ENCODE data around the gene NLRP6. TPM values are rescaled to one million over a fixed set of nuclear protein-coding genes. Genes with fewer than 3 reads are reported as not detected.

Gene NLRP6
- total RNA-seq, 1 experiment from 2014 or later, result not detected

DNA sequence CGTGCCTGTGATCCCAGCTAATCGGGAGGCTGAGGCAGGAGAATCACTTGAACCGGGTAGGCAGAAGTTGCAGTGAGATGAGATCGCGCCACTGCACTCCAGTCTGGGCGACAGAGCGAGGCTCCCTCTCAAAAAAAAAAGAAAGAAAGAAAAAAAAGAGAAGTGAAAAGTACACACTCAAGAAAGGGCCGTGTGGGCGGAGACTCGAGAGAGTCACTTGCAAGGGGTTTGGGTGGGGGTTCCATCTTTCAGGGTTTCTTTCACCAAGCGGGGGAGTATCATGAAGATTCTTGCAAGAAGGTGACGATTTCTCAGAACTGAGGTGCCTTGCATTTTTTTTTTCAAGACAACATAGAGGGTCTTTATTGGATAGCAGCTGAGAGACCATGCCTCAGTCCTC, 25.2 kb downstream of the NLRP6 start:
- no peak overlapping the region for H4K91ac ChIP-seq (ENCODE audit: insufficient read length, low read depth, low read length)
- Mint-ChIP-seq H3K27ac (peak overlapping the region in 2 of 3 experiments; percentile 23 to 40; a peak in 2 of 7 replicates), H3K36me3 (ENCODE audit: insufficient read depth in 1 of 3, low read depth in 3 of 3) (peaks cover 0 to 10% (median 4%) of the 10 kb centered on the region in 3 experiments; a peak in 4 of 7 replicates), H3K27me3 (ENCODE audit: low read depth) (no peaks in the 10 kb centered on the region), H3K4me1 (peaks cover 53 to 69% of the 10 kb centered on the region in 2 experiments), H3K9me3 (peaks cover 2 to 10% of the 10 kb centered on the region in 2 experiments; a peak in 3 of 5 replicates), H3K4me3 (no peak overlapping the region; a peak in 1 of 5 replicates)
- no peaks in the 10 kb centered on the region for H3K9me3 ChIP-seq (ENCODE audit: control insufficient read depth, low read depth, low read length)
- no CpG with 5 or more reads among the region's 12 CpGs for WGBS (ENCODE audit: extremely low coverage, insufficient read length, low lambda C conversion rate)
- no peak overlapping the region for H3T11ph ChIP-seq (ENCODE audit: low read length)
- DNase-seq, result no peak
- H3K79me2 ChIP-seq (ENCODE audit: insufficient read depth, low read length), result no peaks in the 10 kb centered on the region
- H2BK20ac ChIP-seq (ENCODE audit: low read depth, low read length, poor library complexity, severe bottlenecking), result no peak overlapping the region
- no peak overlapping the region for H2AK5ac ChIP-seq (ENCODE audit: insufficient read length, low read length)
- H4K20me1 ChIP-seq (ENCODE audit: control insufficient read depth, insufficient read depth, insufficient read length), result no peaks in the 10 kb centered on the region
- H3K27ac ChIP-seq (ENCODE audit: insufficient read length, low read depth, low read length), result no peak overlapping the region
- H2AFZ ChIP-seq (ENCODE audit: low read length), result no peak overlapping the region
- H3K9ac ChIP-seq (ENCODE audit: extremely low read depth, insufficient read length, low read length), result no peak overlapping the region
- no peak overlapping the region for H2BK5ac ChIP-seq (ENCODE audit: insufficient read length, low read length)
- H2BK15ac ChIP-seq (ENCODE audit: low read depth, low read length), result no peak overlapping the region
- no peak overlapping the region for H3K4me2 ChIP-seq (ENCODE audit: insufficient read depth, insufficient read length, low read length)
- no peaks in the 10 kb centered on the region for H3K23me2 ChIP-seq (ENCODE audit: insufficient read length, low read depth, low read length, poor library complexity, severe bottlenecking)
- H3K14ac ChIP-seq (ENCODE audit: insufficient read depth, low read length), result no peak overlapping the region
- no peaks in the 10 kb centered on the region for H3K79me1 ChIP-seq (ENCODE audit: insufficient read depth, low read depth, low read length, poor library complexity, severe bottlenecking)
- TF ChIP-seq, protein P1, sequence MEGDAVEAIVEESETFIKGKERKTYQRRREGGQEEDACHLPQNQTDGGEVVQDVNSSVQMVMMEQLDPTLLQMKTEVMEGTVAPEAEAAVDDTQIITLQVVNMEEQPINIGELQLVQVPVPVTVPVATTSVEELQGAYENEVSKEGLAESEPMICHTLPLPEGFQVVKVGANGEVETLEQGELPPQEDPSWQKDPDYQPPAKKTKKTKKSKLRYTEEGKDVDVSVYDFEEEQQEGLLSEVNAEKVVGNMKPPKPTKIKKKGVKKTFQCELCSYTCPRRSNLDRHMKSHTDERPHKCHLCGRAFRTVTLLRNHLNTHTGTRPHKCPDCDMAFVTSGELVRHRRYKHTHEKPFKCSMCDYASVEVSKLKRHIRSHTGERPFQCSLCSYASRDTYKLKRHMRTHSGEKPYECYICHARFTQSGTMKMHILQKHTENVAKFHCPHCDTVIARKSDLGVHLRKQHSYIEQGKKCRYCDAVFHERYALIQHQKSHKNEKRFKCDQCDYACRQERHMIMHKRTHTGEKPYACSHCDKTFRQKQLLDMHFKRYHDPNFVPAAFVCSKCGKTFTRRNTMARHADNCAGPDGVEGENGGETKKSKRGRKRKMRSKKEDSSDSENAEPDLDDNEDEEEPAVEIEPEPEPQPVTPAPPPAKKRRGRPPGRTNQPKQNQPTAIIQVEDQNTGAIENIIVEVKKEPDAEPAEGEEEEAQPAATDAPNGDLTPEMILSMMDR (conservative IDR thresholded peaks at IDR 0.05), result no peak
- H3K18ac ChIP-seq (ENCODE audit: insufficient read length, low read depth, low read length), result no peak overlapping the region
- no peak overlapping the region for H2BK120ac ChIP-seq (ENCODE audit: low read depth, low read length, poor library complexity, severe bottlenecking)
- H4K8ac ChIP-seq (replicated peaks; ENCODE audit: insufficient read length, low read depth, low read length), result no peak overlapping the region
- H4K5ac ChIP-seq (ENCODE audit: insufficient read length, low read depth, low read length), result no peak overlapping the region
- H3K4me1 ChIP-seq (ENCODE audit: insufficient read depth, low read length), result peaks cover 15% of the 10 kb centered on the region; the same call in 1 of the 2 replicates
- no peak overlapping the region for H3K4ac ChIP-seq (ENCODE audit: low read depth, low read length)
- no peak overlapping the region for H2BK12ac ChIP-seq (ENCODE audit: insufficient read length, low read depth, low read length)
- H3K27me3 ChIP-seq (ENCODE audit: insufficient read depth, low read length), result no peaks in the 10 kb centered on the region
- H3K23ac ChIP-seq (ENCODE audit: insufficient read length, low read depth, low read length), result no peak overlapping the region
- no peak overlapping the region for H3K56ac ChIP-seq (ENCODE audit: insufficient read length, low read depth, low read length)

All from H9 (cell line).